Ovary (tissue), 9 donors: ENCODE measurements around the gene CNN3. TPM values are rescaled to one million over a fixed set of nuclear protein-coding genes. Genes with fewer than 3 reads are reported as not detected.

Experiments
- DNase-seq, 5 donors: peaks; one replicate each; pipeline ENCODE4 v3.0.0-alpha.2; 2019 to 2020
- H3K27ac ChIP-seq, 2 donors: fragments of 200-600 bp; one replicate each; pipeline versions ENCODE4 v1.5.1 to v1.8.0; 2019 to 2022
- H3K27me3 ChIP-seq: fragments of 200-600 bp; one replicate; pipeline ENCODE4 v1.8.0; 2022
- H3K36me3 ChIP-seq: fragments of 200-600 bp; sonication (generic); one replicate; pipeline ENCODE4 v1.5.1; 2019
- H3K4me1 ChIP-seq: one replicate; pipeline ENCODE4 v1.8.1; 2013; ENCODE audit warnings: mild to moderate bottlenecking, moderate library complexity; ENCODE audit not compliant: insufficient read depth
- H3K4me3 ChIP-seq: fragments of 200-600 bp; sonication (generic); one replicate; pipeline ENCODE4 v1.5.1; 2017
- H3K9me3 ChIP-seq, 2 donors: fragments of 200-600 bp in 1 of 2; sonication (generic) in 1 of 2; one replicate each; pipeline versions ENCODE4 v1.5.1 to v1.8.1; 2013 to 2019; ENCODE audit warnings: mild to moderate bottlenecking in 1 of 2, moderate library complexity in 1 of 2
- CTCF ChIP-seq, 3 donors: fragments of 450-650 bp in 2 of 3; fragments of 200-600 bp in 1 of 3; IDR thresholded peaks; one replicate each; pipeline versions ENCODE4 v1.5.1 to v1.8.0; 2016 to 2022; ENCODE audit warnings: antibody characterized with exemption in 3 of 3, mild to moderate bottlenecking in 1 of 3
- EP300 ChIP-seq: sonication (generic); formaldehyde crosslinking; IDR thresholded peaks from one replicate; pipeline ENCODE4 v1.6.1; 2017; ENCODE audit warnings: antibody characterized with exemption
- POLR2A ChIP-seq: fragments of 450-650 bp; IDR thresholded peaks from one replicate; pipeline ENCODE4 v1.6.1; 2017; ENCODE audit warnings: antibody characterized with exemption, mild to moderate bottlenecking, moderate library complexity
- WGBS, 3 donors: extraction: QIAGEN DNeasy Blood & Tissue Kit in 1 of 3; methylation state at CpG; one replicate each; pipeline versions ENCODE4 v1.1.5 to v1.1.7; 2013 to 2017; 5-methylcytosine and 5-hydroxymethylcytosine counted together
- intact Hi-C, 4 donors: fragments of 100-400 bp; cut with DNase I; formaldehyde crosslinking; loops; one replicate each; pipeline versions ENCODE4 v1.11.0 to v1.15.1; 2022 to 2023
- polyA plus RNA-seq, 2 donors: library from polyadenylated mRNA; stranded (reverse); fragments of 200-250 nt in 1 of 2; fragments of 350-450 nt in 1 of 2; fragmentation: Illumina TruSeq in 1 of 2; extraction: RNeasy Lipid Tissue Mini Kit (QIAGEN cat#74804) in 1 of 2; gene quantifications; one replicate each; pipeline ENCODE4 v1.2.3, GENCODE V29; 2013 to 2014
- total RNA-seq, 7 donors: library from RNA; depleted of rRNA in 2 of 7; stranded (reverse); fragments of >200 nt in 2 of 7; fragmentation: NEBNext Ultra II Directional in 3 of 7; extraction: Animal tissue kit (Norgen Biotek cat#: 25700) in 3 of 7; gene quantifications; one replicate each; pipeline versions ENCODE4 v1.1.0 to v1.2.4, GENCODE V29; 2016 to 2023
- donor health status: DM: no; HTN: no; CAD: no; lungs with moderate emphysema.
- donor health status: DM: no; HTN: no; CAD: no.
- donor health status: Bipolar disorder and iron deficiency.
- donor health status: DM: yes; HTN: yes; CAD: no.
- donor health status: DM: no; HTN: no; CAD: no.
- donor health status: DM: yes; HTN: yes; CAD: no.

The CNN3 gene
- total and polyA plus RNA-seq, 9 donors, result 145 to 374 (median 272) TPM

- Histone ChIP-seq H3K27me3 (no peaks in the 10 kb centered on the region), H3K4me3 (no peak overlapping the region), H3K4me1 (peaks cover 15% of the 10 kb centered on the region), H3K9me3 (no peaks in the 10 kb centered on the region), H3K36me3 (no peaks in the 10 kb centered on the region), H3K27ac (no peak overlapping the region)
- TF ChIP-seq EP300 (no peak), POLR2A (no peak), CTCF (IDR thresholded peaks at IDR 0.05) (no peak)
- no peak for DNase-seq
- WGBS, 3 donors, result 97 to 98% (median 97%) methylated on average over 5 of the region's 5 CpGs
- intact Hi-C loops, result no loop called here
Observed at GRCh38 chr1:94952539-94952938, 25.6 kb upstream of the CNN3 start.

GRCh38 chr1:94951509-94952208, 24.7 kb upstream of the CNN3 start:
- peaks cover 17% of the 10 kb centered on the region for H3K4me1 ChIP-seq
- H3K27ac ChIP-seq, result no peak overlapping the region
- H3K36me3 ChIP-seq, result no peaks in the 10 kb centered on the region
- intact Hi-C loops, result no loop called here
- WGBS, 3 donors, result 82 to 89% (median 86%) methylated on average over 5 of the region's 5 CpGs
- no peak for DNase-seq
- no peaks in the 10 kb centered on the region for H3K27me3 ChIP-seq
- no peak overlapping the region for H3K4me3 ChIP-seq
- no peak for TF ChIP-seq POLR2A
- no peak for TF ChIP-seq CTCF (IDR thresholded peaks at IDR 0.05)
- no peak for TF ChIP-seq EP300
- no peaks in the 10 kb centered on the region for H3K9me3 ChIP-seq

- H3K27ac ChIP-seq, result no peak overlapping the region
- H3K4me1 ChIP-seq, result peaks cover 17% of the 10 kb centered on the region
- no peak for TF ChIP-seq EP300
- no peak for TF ChIP-seq CTCF (IDR thresholded peaks at IDR 0.05)
- TF ChIP-seq POLR2A, result no peak
- intact Hi-C loops, result no loop called here
- H3K4me3 ChIP-seq, result no peak overlapping the region
- no peaks in the 10 kb centered on the region for H3K27me3 ChIP-seq
- H3K36me3 ChIP-seq, result no peaks in the 10 kb centered on the region
- no peaks in the 10 kb centered on the region for H3K9me3 ChIP-seq
- 62 to 86% (median 82%) methylated on average over 2 of the region's 2 CpGs for WGBS, 3 donors
- DNase-seq, result no peak
Observed at GRCh38 chr1:94951046-94951445, 24.1 kb upstream of the CNN3 start.

- intact Hi-C loops, result no loop called here
- WGBS, 3 donors, result 39 to 60% (median 48%) methylated on average over 4 of the region's 4 CpGs
- peaks cover 10% of the 10 kb centered on the region for H3K4me1 ChIP-seq
- TF ChIP-seq EP300 (no peak), CTCF (IDR thresholded peaks at IDR 0.05) (no peak), POLR2A (no peak)
- H3K4me3 ChIP-seq, result no peak overlapping the region
- H3K27me3 ChIP-seq, result no peaks in the 10 kb centered on the region
- no peak overlapping the region for H3K27ac ChIP-seq
- H3K36me3 ChIP-seq, result no peaks in the 10 kb centered on the region
- DNase-seq, result no peak
- no peaks in the 10 kb centered on the region for H3K9me3 ChIP-seq
Observed at GRCh38 chr1:94949681-94950661, 23.1 kb upstream of the CNN3 start.
